ENCODE data around the gene MILR1. TPM values are rescaled to one million over a fixed set of nuclear protein-coding genes. Genes with fewer than 3 reads are reported as not detected.

The MILR1 gene
- total and polyA plus RNA-seq, 2 experiments from 2014 or later: 0.39 TPM; not detected in 1

DNA sequence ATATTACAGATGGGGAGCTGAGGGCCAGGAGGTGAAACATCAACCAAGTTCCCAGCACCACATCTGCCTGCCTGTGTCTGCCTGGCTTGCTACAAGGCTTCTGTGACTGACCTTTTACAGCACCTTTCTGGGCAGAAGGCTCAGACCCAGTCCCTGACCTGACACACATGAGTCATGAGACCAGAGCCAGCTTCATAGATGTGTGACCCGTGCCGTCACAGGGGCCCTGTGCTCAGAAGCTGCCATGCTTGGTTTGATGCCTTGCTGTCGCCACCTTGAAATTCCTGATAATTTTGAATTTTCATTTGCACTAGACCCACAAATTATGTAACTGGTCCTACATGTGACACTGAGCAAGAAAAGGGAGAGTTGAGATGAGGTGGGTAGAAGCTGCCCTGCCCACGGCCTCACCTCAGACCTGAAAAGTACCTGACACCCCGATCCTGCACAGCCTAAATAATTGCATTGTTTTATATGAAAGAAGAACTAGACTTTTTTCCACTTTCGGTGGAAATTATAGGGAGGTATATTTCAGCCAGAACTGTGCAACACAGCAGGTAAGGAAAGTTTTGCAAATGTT lies 44.9 kb upstream of the MILR1 start:
- H3K4me1 Mint-ChIP-seq: no peaks in the 10 kb centered on the region
- H3K4me3 Mint-ChIP-seq: no peak overlapping the region
- no peak for DNase-seq (ENCODE audit: low spot score)
- H3K27ac Mint-ChIP-seq: no peak overlapping the region
- no peaks in the 10 kb centered on the region for H4K20me1 ChIP-seq (replicated peaks; ENCODE audit: insufficient read depth)
- no peak for ATAC-seq
- H3K4me3 ChIP-seq: no peak overlapping the region
- H2AFZ ChIP-seq: no peak overlapping the region
- no peaks in the 10 kb centered on the region for H3F3A ChIP-seq (replicated peaks; ENCODE audit: low read depth)
- no peak overlapping the region for H3K4me2 ChIP-seq
- H3K9me2 ChIP-seq (ENCODE audit: insufficient read depth): no peaks in the 10 kb centered on the region
- H3K36me3 ChIP-seq (ENCODE audit: insufficient read depth): no peaks in the 10 kb centered on the region
- no peaks in the 10 kb centered on the region; the same call in 2 of the 3 replicates for H3K9me3 Mint-ChIP-seq
- no peaks in the 10 kb centered on the region for H3K27me3 ChIP-seq (ENCODE audit: insufficient read depth)
- TF ChIP-seq, protein P1, sequence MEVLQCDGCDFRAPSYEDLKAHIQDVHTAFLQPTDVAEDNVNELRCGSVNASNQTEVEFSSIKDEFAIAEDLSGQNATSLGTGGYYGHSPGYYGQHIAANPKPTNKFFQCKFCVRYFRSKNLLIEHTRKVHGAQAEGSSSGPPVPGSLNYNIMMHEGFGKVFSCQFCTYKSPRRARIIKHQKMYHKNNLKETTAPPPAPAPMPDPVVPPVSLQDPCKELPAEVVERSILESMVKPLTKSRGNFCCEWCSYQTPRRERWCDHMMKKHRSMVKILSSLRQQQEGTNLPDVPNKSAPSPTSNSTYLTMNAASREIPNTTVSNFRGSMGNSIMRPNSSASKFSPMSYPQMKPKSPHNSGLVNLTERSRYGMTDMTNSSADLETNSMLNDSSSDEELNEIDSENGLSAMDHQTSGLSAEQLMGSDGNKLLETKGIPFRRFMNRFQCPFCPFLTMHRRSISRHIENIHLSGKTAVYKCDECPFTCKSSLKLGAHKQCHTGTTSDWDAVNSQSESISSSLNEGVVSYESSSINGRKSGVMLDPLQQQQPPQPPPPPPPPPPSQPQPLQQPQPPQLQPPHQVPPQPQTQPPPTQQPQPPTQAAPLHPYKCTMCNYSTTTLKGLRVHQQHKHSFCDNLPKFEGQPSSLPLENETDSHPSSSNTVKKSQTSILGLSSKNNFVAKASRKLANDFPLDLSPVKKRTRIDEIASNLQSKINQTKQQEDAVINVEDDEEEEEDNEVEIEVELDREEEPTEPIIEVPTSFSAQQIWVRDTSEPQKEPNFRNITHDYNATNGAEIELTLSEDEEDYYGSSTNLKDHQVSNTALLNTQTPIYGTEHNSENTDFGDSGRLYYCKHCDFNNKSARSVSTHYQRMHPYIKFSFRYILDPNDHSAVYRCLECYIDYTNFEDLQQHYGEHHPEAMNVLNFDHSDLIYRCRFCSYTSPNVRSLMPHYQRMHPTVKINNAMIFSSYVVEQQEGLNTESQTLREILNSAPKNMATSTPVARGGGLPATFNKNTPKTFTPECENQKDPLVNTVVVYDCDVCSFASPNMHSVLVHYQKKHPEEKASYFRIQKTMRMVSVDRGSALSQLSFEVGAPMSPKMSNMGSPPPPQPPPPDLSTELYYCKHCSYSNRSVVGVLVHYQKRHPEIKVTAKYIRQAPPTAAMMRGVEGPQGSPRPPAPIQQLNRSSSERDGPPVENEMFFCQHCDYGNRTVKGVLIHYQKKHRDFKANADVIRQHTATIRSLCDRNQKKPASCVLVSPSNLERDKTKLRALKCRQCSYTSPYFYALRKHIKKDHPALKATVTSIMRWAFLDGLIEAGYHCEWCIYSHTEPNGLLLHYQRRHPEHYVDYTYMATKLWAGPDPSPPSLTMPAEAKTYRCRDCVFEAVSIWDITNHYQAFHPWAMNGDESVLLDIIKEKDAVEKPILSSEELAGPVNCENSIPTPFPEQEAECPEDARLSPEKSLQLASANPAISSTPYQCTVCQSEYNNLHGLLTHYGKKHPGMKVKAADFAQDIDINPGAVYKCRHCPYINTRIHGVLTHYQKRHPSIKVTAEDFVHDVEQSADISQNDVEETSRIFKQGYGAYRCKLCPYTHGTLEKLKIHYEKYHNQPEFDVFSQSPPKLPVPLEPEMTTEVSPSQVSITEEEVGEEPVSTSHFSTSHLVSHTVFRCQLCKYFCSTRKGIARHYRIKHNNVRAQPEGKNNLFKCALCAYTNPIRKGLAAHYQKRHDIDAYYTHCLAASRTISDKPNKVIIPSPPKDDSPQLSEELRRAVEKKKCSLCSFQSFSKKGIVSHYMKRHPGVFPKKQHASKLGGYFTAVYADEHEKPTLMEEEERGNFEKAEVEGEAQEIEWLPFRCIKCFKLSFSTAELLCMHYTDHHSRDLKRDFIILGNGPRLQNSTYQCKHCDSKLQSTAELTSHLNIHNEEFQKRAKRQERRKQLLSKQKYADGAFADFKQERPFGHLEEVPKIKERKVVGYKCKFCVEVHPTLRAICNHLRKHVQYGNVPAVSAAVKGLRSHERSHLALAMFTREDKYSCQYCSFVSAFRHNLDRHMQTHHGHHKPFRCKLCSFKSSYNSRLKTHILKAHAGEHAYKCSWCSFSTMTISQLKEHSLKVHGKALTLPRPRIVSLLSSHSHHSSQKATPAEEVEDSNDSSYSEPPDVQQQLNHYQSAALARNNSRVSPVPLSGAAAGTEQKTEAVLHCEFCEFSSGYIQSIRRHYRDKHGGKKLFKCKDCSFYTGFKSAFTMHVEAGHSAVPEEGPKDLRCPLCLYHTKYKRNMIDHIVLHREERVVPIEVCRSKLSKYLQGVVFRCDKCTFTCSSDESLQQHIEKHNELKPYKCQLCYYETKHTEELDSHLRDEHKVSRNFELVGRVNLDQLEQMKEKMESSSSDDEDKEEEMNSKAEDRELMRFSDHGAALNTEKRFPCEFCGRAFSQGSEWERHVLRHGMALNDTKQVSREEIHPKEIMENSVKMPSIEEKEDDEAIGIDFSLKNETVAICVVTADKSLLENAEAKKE (CRISPR knock-in tag; IDR thresholded peaks at IDR 0.05): no peak
- TF ChIP-seq EZH2 (IDR thresholded peaks at IDR 0.05; ENCODE audit: low read depth, unreplicated experiment): no peak
- TF ChIP-seq STAT1 (IDR thresholded peaks at IDR 0.05; ENCODE audit: unreplicated experiment): no peak
- TF ChIP-seq JUNB (IDR thresholded peaks at IDR 0.05; ENCODE audit: unreplicated experiment): no peak
- no peak for TF ChIP-seq EZH2phosphoT487 (IDR thresholded peaks at IDR 0.05; ENCODE audit: unreplicated experiment)
- TF ChIP-seq, protein P2, sequence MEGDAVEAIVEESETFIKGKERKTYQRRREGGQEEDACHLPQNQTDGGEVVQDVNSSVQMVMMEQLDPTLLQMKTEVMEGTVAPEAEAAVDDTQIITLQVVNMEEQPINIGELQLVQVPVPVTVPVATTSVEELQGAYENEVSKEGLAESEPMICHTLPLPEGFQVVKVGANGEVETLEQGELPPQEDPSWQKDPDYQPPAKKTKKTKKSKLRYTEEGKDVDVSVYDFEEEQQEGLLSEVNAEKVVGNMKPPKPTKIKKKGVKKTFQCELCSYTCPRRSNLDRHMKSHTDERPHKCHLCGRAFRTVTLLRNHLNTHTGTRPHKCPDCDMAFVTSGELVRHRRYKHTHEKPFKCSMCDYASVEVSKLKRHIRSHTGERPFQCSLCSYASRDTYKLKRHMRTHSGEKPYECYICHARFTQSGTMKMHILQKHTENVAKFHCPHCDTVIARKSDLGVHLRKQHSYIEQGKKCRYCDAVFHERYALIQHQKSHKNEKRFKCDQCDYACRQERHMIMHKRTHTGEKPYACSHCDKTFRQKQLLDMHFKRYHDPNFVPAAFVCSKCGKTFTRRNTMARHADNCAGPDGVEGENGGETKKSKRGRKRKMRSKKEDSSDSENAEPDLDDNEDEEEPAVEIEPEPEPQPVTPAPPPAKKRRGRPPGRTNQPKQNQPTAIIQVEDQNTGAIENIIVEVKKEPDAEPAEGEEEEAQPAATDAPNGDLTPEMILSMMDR (conservative IDR thresholded peaks at IDR 0.05; ENCODE audit: low read depth in 2 of 2): no peak
- TF ChIP-seq, protein P3, sequence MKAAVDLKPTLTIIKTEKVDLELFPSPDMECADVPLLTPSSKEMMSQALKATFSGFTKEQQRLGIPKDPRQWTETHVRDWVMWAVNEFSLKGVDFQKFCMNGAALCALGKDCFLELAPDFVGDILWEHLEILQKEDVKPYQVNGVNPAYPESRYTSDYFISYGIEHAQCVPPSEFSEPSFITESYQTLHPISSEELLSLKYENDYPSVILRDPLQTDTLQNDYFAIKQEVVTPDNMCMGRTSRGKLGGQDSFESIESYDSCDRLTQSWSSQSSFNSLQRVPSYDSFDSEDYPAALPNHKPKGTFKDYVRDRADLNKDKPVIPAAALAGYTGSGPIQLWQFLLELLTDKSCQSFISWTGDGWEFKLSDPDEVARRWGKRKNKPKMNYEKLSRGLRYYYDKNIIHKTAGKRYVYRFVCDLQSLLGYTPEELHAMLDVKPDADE (IDR thresholded peaks at IDR 0.05): no peak
- TF ChIP-seq, protein P4, sequence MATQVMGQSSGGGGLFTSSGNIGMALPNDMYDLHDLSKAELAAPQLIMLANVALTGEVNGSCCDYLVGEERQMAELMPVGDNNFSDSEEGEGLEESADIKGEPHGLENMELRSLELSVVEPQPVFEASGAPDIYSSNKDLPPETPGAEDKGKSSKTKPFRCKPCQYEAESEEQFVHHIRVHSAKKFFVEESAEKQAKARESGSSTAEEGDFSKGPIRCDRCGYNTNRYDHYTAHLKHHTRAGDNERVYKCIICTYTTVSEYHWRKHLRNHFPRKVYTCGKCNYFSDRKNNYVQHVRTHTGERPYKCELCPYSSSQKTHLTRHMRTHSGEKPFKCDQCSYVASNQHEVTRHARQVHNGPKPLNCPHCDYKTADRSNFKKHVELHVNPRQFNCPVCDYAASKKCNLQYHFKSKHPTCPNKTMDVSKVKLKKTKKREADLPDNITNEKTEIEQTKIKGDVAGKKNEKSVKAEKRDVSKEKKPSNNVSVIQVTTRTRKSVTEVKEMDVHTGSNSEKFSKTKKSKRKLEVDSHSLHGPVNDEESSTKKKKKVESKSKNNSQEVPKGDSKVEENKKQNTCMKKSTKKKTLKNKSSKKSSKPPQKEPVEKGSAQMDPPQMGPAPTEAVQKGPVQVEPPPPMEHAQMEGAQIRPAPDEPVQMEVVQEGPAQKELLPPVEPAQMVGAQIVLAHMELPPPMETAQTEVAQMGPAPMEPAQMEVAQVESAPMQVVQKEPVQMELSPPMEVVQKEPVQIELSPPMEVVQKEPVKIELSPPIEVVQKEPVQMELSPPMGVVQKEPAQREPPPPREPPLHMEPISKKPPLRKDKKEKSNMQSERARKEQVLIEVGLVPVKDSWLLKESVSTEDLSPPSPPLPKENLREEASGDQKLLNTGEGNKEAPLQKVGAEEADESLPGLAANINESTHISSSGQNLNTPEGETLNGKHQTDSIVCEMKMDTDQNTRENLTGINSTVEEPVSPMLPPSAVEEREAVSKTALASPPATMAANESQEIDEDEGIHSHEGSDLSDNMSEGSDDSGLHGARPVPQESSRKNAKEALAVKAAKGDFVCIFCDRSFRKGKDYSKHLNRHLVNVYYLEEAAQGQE (IDR thresholded peaks at IDR 0.05; ENCODE audit: unreplicated experiment): no peak
- TF ChIP-seq POLR2AphosphoS5 (IDR thresholded peaks at IDR 0.05; ENCODE audit: low read depth): no peak
- no peak for TF ChIP-seq ZNF331 (CRISPR knock-in tag; IDR thresholded peaks at IDR 0.05; ENCODE audit: low read depth)
- no peak for TF ChIP-seq ZNF114 (CRISPR knock-in tag; IDR thresholded peaks at IDR 0.05)
- no peak for TF ChIP-seq NANOG (IDR thresholded peaks at IDR 0.05; ENCODE audit: borderline replicate concordance)
- TF ChIP-seq CREB1 (CRISPR knock-in tag; IDR thresholded peaks at IDR 0.05; ENCODE audit: low read depth): no peak
- no peak overlapping the region for H3K27ac ChIP-seq (ENCODE audit: low read depth)
- H3K36me3 Mint-ChIP-seq (ENCODE audit: low read depth): no peaks in the 10 kb centered on the region
- H3K4me1 ChIP-seq (ENCODE audit: insufficient read depth): no peaks in the 10 kb centered on the region
- no peaks in the 10 kb centered on the region for H3K79me2 ChIP-seq (replicated peaks; ENCODE audit: insufficient read depth)
- no peaks in the 10 kb centered on the region for H3K27me3 Mint-ChIP-seq (ENCODE audit: insufficient read depth, low read depth, poor library complexity)
